ENCODE results near the gene AP4E1. TPM values are rescaled to one million over a fixed set of nuclear protein-coding genes. Genes with fewer than 3 reads are reported as not detected.

The AP4E1 gene
- total and polyA plus RNA-seq, 4 donors = 2.3 to 12.6 (median 7.3) TPM

GRCh38 chr15:51049081-51049480, 140.6 kb downstream of the AP4E1 start:
- H3K27ac ChIP-seq (ENCODE audit: low read depth in 1 of 2, low read length in 2 of 2) = no peak overlapping the region
- H3K9me3 ChIP-seq (ENCODE audit: control insufficient read depth, low read length) = no peaks in the 10 kb centered on the region
- H3K36me3 ChIP-seq (ENCODE audit: control insufficient read depth in 1 of 2, insufficient read depth in 2 of 2, low read length in 1 of 2) = no peaks in the 10 kb centered on the region
- intact Hi-C loops (cut with DNase I) = no loop called here
- no peak overlapping the region for H3K4me3 ChIP-seq (ENCODE audit: low read length in 2 of 2)
- no peaks in the 10 kb centered on the region for H3K27me3 ChIP-seq (ENCODE audit: control insufficient read depth in 1 of 2, insufficient read depth in 2 of 2, low read length in 1 of 2)
- no peak for DNase-seq
- 90 to 91% methylated on average over 2 of the region's 2 CpGs for WGBS, 2 donors
- H3K4me1 ChIP-seq (ENCODE audit: control insufficient read depth in 1 of 2, insufficient read depth in 2 of 2, low read length in 2 of 2) = peaks cover 0 to 7% of the 10 kb centered on the region in 2 donors
- no peak for ATAC-seq (ENCODE audit: low FRiP score)

DNA sequence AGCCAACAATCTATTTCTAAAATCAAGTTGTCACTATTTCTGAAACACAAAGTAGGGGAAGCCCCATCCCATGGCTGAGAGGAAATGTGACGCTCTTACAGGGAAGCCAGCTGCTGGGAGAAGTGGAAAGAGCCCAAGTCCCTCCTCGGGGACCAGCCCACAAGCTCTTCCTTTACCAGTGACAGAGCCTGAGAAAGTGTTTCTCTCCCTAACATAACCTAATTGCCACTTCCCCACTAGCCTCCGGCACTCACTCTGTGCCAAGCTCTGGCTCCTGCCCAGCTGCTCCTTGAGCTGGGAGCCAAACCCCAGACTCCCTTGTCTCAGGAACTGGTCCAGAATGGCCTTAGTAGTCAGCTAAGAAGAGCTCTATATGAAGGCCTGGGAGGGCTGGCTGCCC, 143.3 kb downstream of the AP4E1 start:
- peak; percentile 84 to 85 for DNase-seq
- Histone ChIP-seq H3K4me1 (ENCODE audit: control insufficient read depth in 1 of 2, insufficient read depth in 2 of 2, low read length in 2 of 2) (peaks cover 0 to 7% of the 10 kb centered on the region in 2 donors), H3K9me3 (ENCODE audit: control insufficient read depth, low read length) (no peaks in the 10 kb centered on the region), H3K36me3 (ENCODE audit: control insufficient read depth in 1 of 2, insufficient read depth in 2 of 2, low read length in 1 of 2) (peaks cover 0 to 5% of the 10 kb centered on the region in 2 donors), H3K27me3 (ENCODE audit: control insufficient read depth in 1 of 2, insufficient read depth in 2 of 2, low read length in 1 of 2) (no peaks in the 10 kb centered on the region), H3K27ac (ENCODE audit: low read depth in 1 of 2, low read length in 2 of 2) (no peak overlapping the region), H3K4me3 (ENCODE audit: low read length in 2 of 2) (no peak overlapping the region)
- peak; percentile 74 for ATAC-seq (ENCODE audit: low FRiP score)
- intact Hi-C loops (cut with DNase I) = no loop called here
- WGBS, 2 donors = 2 to 8% methylated on average over 3 of the region's 3 CpGs

- H3K27me3 ChIP-seq (ENCODE audit: control insufficient read depth in 1 of 2, insufficient read depth in 2 of 2, low read length in 1 of 2) = no peaks in the 10 kb centered on the region
- peaks cover 0 to 8% of the 10 kb centered on the region in 2 donors for H3K36me3 ChIP-seq (ENCODE audit: control insufficient read depth in 1 of 2, insufficient read depth in 2 of 2, low read length in 1 of 2)
- DNase-seq = no peak
- peaks cover 0 to 7% of the 10 kb centered on the region in 2 donors for H3K4me1 ChIP-seq (ENCODE audit: control insufficient read depth in 1 of 2, insufficient read depth in 2 of 2, low read length in 2 of 2)
- no peak for ATAC-seq (ENCODE audit: low FRiP score)
- no peak overlapping the region for H3K4me3 ChIP-seq (ENCODE audit: low read length in 2 of 2)
- intact Hi-C loops (cut with DNase I) = no loop called here
- 78 to 79% methylated on average over 1 of the region's 1 CpG for WGBS, 2 donors
- no peak overlapping the region for H3K27ac ChIP-seq (ENCODE audit: low read depth in 1 of 2, low read length in 2 of 2)
- no peaks in the 10 kb centered on the region for H3K9me3 ChIP-seq (ENCODE audit: control insufficient read depth, low read length)
Measured at GRCh38 chr15:51053571-51053970, 145.1 kb downstream of the AP4E1 start.

DNA sequence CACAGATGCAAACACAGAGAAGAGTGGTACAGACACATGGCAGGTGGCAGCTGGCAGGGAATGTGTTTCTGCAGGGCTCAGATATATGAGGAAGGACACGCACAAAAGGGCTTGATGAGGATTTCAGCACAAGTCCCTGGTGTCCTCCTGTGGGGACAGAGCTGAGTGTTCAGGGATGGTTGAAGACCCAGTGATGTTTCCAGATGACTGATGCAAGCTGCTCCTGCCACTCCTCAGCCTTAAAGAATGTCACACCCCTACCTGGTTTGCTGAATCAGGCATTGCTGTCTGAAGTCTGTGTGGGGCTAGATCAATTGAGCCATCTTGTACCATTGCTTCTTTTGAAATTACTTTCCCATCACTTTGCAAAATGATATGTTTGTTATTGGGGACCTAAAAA, 146.1 kb downstream of the AP4E1 start:
- no peaks in the 10 kb centered on the region for H3K27me3 ChIP-seq (ENCODE audit: control insufficient read depth in 1 of 2, insufficient read depth in 2 of 2, low read length in 1 of 2)
- H3K36me3 ChIP-seq (ENCODE audit: control insufficient read depth in 1 of 2, insufficient read depth in 2 of 2, low read length in 1 of 2) = peaks cover 0 to 8% of the 10 kb centered on the region in 2 donors
- no peak overlapping the region for H3K4me3 ChIP-seq (ENCODE audit: low read length in 2 of 2)
- H3K9me3 ChIP-seq (ENCODE audit: control insufficient read depth, low read length) = no peaks in the 10 kb centered on the region
- DNase-seq (no peak), ATAC-seq (ENCODE audit: low FRiP score) (no peak)
- H3K4me1 ChIP-seq (ENCODE audit: control insufficient read depth in 1 of 2, insufficient read depth in 2 of 2, low read length in 2 of 2) = peaks cover 0 to 7% of the 10 kb centered on the region in 2 donors
- H3K27ac ChIP-seq (ENCODE audit: low read depth in 1 of 2, low read length in 2 of 2) = no peak overlapping the region
- WGBS, 2 donors = 97 to 100% methylated on average over 1 of the region's 1 CpG
- intact Hi-C loops (cut with DNase I) = no loop called here

Other genes starting within 250 kb of the AP4E1 start
- gene TRPM7, start 221.9 kb upstream of the AP4E1 start, total RNA-seq = 10 to 100 TPM; 41.0 to 57.1 TPM
- gene TRPM7, start 221.9 kb upstream of the AP4E1 start, polyA plus RNA-seq = 10 to 100 TPM; 11.4 to 20.5 TPM
- 100 to 1,000 TPM; 124 to 130 TPM for gene SPPL2A, start 143.0 kb upstream of the AP4E1 start, total RNA-seq
- gene SPPL2A, start 143.0 kb upstream of the AP4E1 start, polyA plus RNA-seq = 10 to 100 TPM; 13.4 to 32.6 TPM
- 10 to 100 TPM; 24.5 to 48.4 TPM for gene TNFAIP8L3, start 186.2 kb downstream of the AP4E1 start, total RNA-seq
- gene TNFAIP8L3, start 186.2 kb downstream of the AP4E1 start, polyA plus RNA-seq = 10 to 100 TPM; 26.4 to 28.0 TPM

Data from aorta (tissue), 5 donors.